CD8-positive, alpha-beta memory T cell (primary cell): ENCODE results near the gene TMEM190. TPM values are rescaled to one million over a fixed set of nuclear protein-coding genes. Genes with fewer than 3 reads are reported as not detected.

Experiments
- CTCF ChIA-PET: fragments of 350-600 bp; sonication (Branson Sonifier 250); formaldehyde crosslinking; loops from one replicate; lab custom pipeline; 2021; ENCODE audit warnings: antibody characterized with exemption; lab: Charles Lee
- POLR2A ChIA-PET: fragments of 350-600 bp; sonication (Branson Sonifier 250); formaldehyde crosslinking; loops from one replicate; lab custom pipeline; 2021; ENCODE audit warnings: antibody characterized with exemption; lab: Charles Lee
- DNase-seq, 5 donors: peaks; one replicate each; pipeline versions ENCODE4 v3.0.0 to v3.0.0-alpha.2; 2020 to 2022; ENCODE audit warnings: mixed read lengths in 1 of 5
- H3K27ac ChIP-seq: one replicate; pipeline ENCODE4 v1.7.0; 2013; ENCODE audit warnings: low read depth, mild to moderate bottlenecking, low read length, moderate library complexity
- H3K27me3 ChIP-seq: 2 replicates; pipeline ENCODE4 v1.7.0; 2013; ENCODE audit warnings: low read length, mild to moderate bottlenecking; ENCODE audit not compliant: insufficient read depth, poor library complexity, severe bottlenecking
- H3K36me3 ChIP-seq: 2 replicates; pipeline ENCODE4 v1.7.0; 2013; ENCODE audit warnings: mild to moderate bottlenecking, low read length, moderate library complexity; ENCODE audit not compliant: insufficient read depth
- H3K4me1 ChIP-seq: 2 replicates; pipeline ENCODE4 v1.7.0; 2013; ENCODE audit warnings: mild to moderate bottlenecking, low read length, moderate library complexity; ENCODE audit not compliant: insufficient read depth
- H3K4me3 ChIP-seq: 2 replicates; pipeline ENCODE4 v1.7.0; 2013; ENCODE audit warnings: mild to moderate bottlenecking, low read length
- H3K9me3 ChIP-seq: 2 replicates; pipeline ENCODE4 v1.7.0; 2013; ENCODE audit warnings: mild to moderate bottlenecking, low read length
- H3K27ac Mint-ChIP-seq, 8 donors: one replicate each; pipeline ENCODE4 v1.8.0; 2020 to 2021; ENCODE audit warnings: mixed read lengths in 8 of 8, mild to moderate bottlenecking in 6 of 8, inconsistent platforms in 3 of 8, moderate library complexity in 3 of 8
- H3K27me3 Mint-ChIP-seq, 2 donors: one replicate each; pipeline ENCODE4 v1.8.0; 2020 to 2021; ENCODE audit warnings: mixed read lengths in 2 of 2, mild to moderate bottlenecking in 1 of 2, moderate library complexity in 1 of 2
- H3K36me3 Mint-ChIP-seq, 3 donors: one replicate each; pipeline ENCODE4 v1.8.0; 2020 to 2021; ENCODE audit warnings: mixed read lengths in 3 of 3, inconsistent platforms in 1 of 3, mild to moderate bottlenecking in 1 of 3
- H3K4me1 Mint-ChIP-seq, 3 donors: one replicate each; pipeline ENCODE4 v1.8.0; 2020 to 2021; ENCODE audit warnings: mixed read lengths in 3 of 3, inconsistent platforms in 1 of 3, mild to moderate bottlenecking in 1 of 3
- H3K4me3 Mint-ChIP-seq, 7 donors: one replicate each; pipeline ENCODE4 v1.8.0; 2020 to 2021; ENCODE audit warnings: mixed read lengths in 7 of 7, mild to moderate bottlenecking in 6 of 7, moderate library complexity in 4 of 7, inconsistent platforms in 2 of 7
- H3K9me3 Mint-ChIP-seq, 5 donors: one replicate each; pipeline ENCODE4 v1.8.0; 2020 to 2022; ENCODE audit warnings: mixed read lengths in 5 of 5, mild to moderate bottlenecking in 3 of 5, moderate library complexity in 2 of 5, inconsistent platforms in 1 of 5
- polyA plus RNA-seq: library from polyadenylated mRNA; unstranded; fragments of 300-500 nt; fragmentation: Illumina TruSeq; gene quantifications from one replicate; pipeline ENCODE4 v1.2.3, GENCODE V29; 2021
- total RNA-seq, 2 experiments: library from RNA; stranded (reverse); gene quantifications; one replicate each; pipeline ENCODE4 v1.2.3, GENCODE V29; 2021

Gene TMEM190
- total and polyA plus RNA-seq, 3 experiments from 2014 or later, result not detected

DNA sequence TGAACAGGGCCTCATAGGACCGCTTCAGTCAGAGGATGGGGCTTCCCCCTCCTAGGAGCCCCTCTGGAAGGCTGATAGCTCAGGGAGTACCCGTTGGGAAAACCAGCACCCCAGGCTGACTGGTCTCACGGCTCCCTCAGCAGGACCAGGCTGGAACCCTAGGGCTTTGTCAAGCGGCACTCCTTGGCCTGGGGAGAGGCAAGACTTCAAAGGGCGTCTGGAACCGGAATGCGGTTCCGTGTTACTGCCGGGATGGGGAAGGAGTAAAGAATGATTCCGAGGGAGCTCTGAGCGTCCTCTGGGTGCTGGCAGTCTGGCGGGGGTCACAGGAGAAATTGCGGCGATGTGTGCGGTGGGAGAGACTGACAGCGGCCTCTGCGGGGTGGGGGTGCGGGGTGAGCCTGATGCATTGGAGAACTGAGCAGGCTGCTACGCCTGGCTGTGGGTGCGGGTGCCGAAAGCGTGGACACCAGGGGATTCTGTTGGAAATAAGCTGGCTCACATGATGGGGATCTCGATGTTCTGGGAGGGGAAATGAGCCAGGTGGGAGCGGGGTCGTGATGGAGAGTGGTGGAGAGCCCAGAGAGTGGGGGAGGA is 24.0 kb upstream of the TMEM190 start:
- Mint-ChIP-seq H3K4me3 (peak overlapping the region; percentile 11 to 88 (median 81)), H3K36me3 (no peaks in the 10 kb centered on the region), H3K9me3 (no peaks in the 10 kb centered on the region), H3K27me3 (peaks cover 27 to 47% of the 10 kb centered on the region in 2 donors), H3K27ac (peak overlapping the region in 4 of 8 donors; percentile 54 to 70 (median 57)), H3K4me1 (peaks cover 17 to 38% (median 24%) of the 10 kb centered on the region in 3 donors)
- CTCF ChIA-PET, result interaction anchor here (1.4 kb wide), 1 partner anchor 13 kb away, joined by 4 read pairs; the partner anchor contains the start of gene KMT5C
- Histone ChIP-seq H3K4me3 (no peak overlapping the region), H3K27ac (no peak overlapping the region), H3K36me3 (no peaks in the 10 kb centered on the region), H3K9me3 (no peaks in the 10 kb centered on the region), H3K4me1 (peaks cover 13% of the 10 kb centered on the region), H3K27me3 (peaks cover 22% of the 10 kb centered on the region)
- no peak for DNase-seq
- POLR2A ChIA-PET, result interaction anchor here (2.3 kb wide), 1 partner anchor 13 kb away, joined by 6 read pairs; the partner anchor contains the start of gene KMT5C

DNA sequence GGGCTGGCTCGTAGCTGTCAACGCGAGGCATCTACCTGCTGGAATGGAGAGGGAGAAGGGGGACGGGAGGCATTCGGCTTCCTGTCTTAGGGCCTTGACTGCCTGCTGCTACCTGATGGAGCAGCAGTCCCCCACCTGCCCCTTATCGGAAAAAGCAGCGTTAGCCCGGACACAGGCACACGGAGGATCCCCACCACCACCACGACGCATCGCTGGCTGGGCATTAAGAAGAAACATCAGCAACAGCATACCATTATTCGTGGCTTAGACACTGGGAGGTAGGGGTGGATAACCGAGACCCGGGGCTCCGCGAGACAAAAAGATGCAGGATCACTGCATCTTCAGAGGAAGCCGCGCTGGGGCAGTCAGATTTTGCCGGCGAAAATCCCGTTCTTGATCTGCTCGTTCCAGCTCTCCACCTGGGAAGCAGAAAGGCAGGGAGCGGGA is 23.2 kb upstream of the TMEM190 start:
- Mint-ChIP-seq H3K36me3 (no peaks in the 10 kb centered on the region), H3K27me3 (peaks cover 24 to 47% of the 10 kb centered on the region in 2 donors), H3K4me1 (peaks cover 17 to 38% (median 24%) of the 10 kb centered on the region in 3 donors), H3K27ac (peak overlapping the region in 6 of 8 donors; percentile 19 to 70 (median 43)), H3K9me3 (no peaks in the 10 kb centered on the region), H3K4me3 (peak overlapping the region; percentile 65 to 90 (median 83))
- H3K9me3 ChIP-seq, result no peaks in the 10 kb centered on the region
- H3K27me3 ChIP-seq, result peaks cover 22% of the 10 kb centered on the region
- peak overlapping the region; percentile 47 for H3K4me3 ChIP-seq
- H3K27ac ChIP-seq, result no peak overlapping the region
- DNase-seq, result no peak
- ChIA-PET POLR2A (no interaction called here), CTCF (interaction anchor here (1.4 kb wide), 1 partner anchor 14 kb away, joined by 4 read pairs; the partner anchor contains the start of gene KMT5C)
- H3K4me1 ChIP-seq, result peaks cover 13% of the 10 kb centered on the region
- H3K36me3 ChIP-seq, result no peaks in the 10 kb centered on the region

DNA sequence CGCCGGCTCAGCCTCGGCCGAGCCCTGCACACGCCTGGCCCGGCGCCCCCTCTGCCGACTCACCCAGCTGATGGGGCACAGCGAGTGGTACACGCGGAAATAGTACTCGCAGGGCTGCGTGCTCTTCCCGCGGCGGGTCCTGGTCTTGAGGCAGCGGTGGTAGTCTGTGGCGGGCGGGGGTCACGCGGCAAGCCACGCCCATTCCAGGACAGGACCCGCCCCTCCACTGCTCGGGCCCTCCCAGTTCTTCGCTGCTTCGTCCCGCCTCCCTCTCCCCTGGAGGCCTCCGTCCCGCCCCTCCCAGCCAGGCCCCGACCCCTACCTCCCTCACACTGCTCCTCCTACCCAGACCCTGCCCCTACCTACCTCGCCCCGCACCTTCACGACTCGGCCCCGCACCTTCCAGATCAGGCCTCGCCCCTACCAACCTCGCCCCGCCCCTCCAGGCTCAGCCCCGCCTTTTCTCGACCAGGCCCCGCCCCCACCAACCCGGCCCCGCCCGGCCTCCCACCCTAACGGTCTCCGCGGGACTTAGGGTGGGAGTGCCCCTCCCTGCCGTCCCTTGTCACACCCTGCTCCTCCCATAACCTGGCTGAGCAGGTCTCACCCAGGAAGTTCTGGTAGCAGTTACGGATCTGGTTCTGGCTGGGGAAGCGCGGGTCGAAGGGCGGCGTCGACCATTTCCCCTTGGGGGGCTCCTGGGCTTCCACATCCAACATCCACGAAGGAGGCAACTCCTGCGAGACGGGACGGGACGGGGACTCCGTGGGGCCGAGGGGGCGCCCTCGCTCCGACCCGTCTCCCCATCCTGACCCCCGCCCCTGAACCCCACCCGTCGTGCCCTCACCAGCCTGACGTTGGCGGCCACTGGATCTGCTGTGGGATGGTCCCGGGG is 22.6 kb upstream of the TMEM190 start:
- ChIA-PET POLR2A (no interaction called here), CTCF (interaction anchor here (1.4 kb wide), 1 partner anchor 15 kb away, joined by 4 read pairs; the partner anchor contains the start of gene KMT5C)
- no peaks in the 10 kb centered on the region for H3K9me3 Mint-ChIP-seq
- H3K36me3 Mint-ChIP-seq, result no peaks in the 10 kb centered on the region
- peak; percentile 52 to 73 (median 73) for DNase-seq
- no peaks in the 10 kb centered on the region for H3K36me3 ChIP-seq
- no peaks in the 10 kb centered on the region for H3K9me3 ChIP-seq
- peaks cover 24 to 47% of the 10 kb centered on the region in 2 donors for H3K27me3 Mint-ChIP-seq
- peaks cover 22% of the 10 kb centered on the region for H3K27me3 ChIP-seq
- no peak overlapping the region for H3K27ac ChIP-seq
- peaks cover 13% of the 10 kb centered on the region for H3K4me1 ChIP-seq
- peak overlapping the region; percentile 47 for H3K4me3 ChIP-seq
- H3K4me1 Mint-ChIP-seq, result peaks cover 17 to 38% (median 24%) of the 10 kb centered on the region in 3 donors
- H3K4me3 Mint-ChIP-seq, result peak overlapping the region; percentile 65 to 90 (median 83)
- H3K27ac Mint-ChIP-seq, result peak overlapping the region in 4 of 8 donors; percentile 81 to 89 (median 84)

DNA sequence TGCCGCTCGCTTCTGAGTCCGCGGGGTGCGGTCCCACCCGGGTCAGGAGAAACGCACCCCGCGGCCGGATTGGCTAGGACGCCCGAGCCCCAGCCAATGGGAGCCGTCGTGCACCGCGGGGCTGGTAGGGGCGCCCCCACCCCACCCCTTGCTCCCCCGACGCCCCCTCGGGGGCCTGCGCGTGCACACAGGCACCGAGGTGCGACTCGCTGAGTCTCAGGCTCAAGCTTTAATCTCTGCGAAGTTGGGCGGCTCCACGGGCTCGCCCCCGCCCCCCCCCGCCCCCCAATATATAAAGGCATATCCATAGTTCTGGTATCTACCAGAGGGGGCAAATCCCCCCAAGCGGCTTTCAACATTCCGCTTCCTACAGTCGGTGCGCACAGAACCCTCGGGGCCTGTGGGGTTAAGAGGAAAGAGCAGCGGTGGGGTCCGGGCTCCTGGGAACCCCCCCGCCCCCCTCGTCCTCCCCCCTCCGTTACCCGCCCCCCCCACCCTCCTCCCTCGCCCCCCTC is 21.9 kb upstream of the TMEM190 start, which contains the start of gene COX6B2:
TSS of gene COX6B2 (minus strand) at position 22 of the 515 bp plus-strand sequence. CDS start 198 bp downstream, outside the sequence.
- Histone ChIP-seq H3K36me3 (no peaks in the 10 kb centered on the region), H3K27ac (no peak within 1 kb of the TSS), H3K27me3 (peaks cover 22% of the 10 kb centered on the region), H3K4me3 (peak within 1 kb of the TSS; percentile 47), H3K9me3 (no peaks in the 10 kb centered on the region), H3K4me1 (peaks cover 13% of the 10 kb centered on the region)
- ChIA-PET CTCF (no interaction called here), POLR2A (interaction anchor here (1.0 kb wide), 1 partner anchor 30 kb away, joined by 3 read pairs; the partner anchor contains the start of gene TMEM238)
- H3K27me3 Mint-ChIP-seq, result peaks cover 24 to 47% of the 10 kb centered on the region in 2 donors
- H3K4me3 Mint-ChIP-seq, result peak within 1 kb of the TSS; percentile 65 to 90 (median 83)
- DNase-seq, result peak in 1 of 5 donors; percentile 10
- peaks cover 17 to 38% (median 24%) of the 10 kb centered on the region in 3 donors for H3K4me1 Mint-ChIP-seq
- H3K9me3 Mint-ChIP-seq, result no peaks in the 10 kb centered on the region
- H3K36me3 Mint-ChIP-seq, result no peaks in the 10 kb centered on the region
- H3K27ac Mint-ChIP-seq, result peak within 1 kb of the TSS in 6 of 8 donors; percentile 32 to 89 (median 82)

DNA sequence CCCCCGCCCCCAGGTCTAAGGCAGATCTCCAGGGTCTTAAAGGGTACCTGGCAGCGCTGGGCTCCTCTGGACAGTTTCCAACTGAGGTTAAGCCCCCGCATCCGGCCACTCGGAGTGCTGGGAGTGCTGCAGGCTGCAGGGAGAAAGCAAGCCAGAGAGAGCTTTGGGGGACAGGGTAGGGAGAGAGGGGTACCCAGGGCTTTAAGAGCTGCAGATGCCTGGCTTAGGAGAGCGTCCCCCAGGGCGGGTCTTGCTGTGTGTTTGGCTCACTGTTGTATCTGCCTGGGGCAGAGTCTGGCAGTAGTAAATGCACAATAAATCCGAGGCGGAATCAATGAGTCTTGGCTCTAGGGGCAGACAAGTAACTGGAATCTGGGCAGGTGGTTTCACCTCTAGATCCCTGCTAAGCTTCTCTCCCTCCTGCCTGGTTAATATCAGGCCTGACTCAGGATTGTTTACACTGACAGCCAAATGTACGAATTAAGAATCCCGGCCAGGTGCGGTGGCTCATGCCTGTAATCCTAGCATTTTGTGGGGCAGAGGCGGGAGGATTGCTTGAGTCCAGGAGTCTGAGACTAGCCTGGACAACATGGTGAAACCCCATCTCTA is 21.3 kb upstream of the TMEM190 start:
- Mint-ChIP-seq H3K27ac (no peak overlapping the region), H3K9me3 (no peaks in the 10 kb centered on the region), H3K36me3 (no peaks in the 10 kb centered on the region), H3K27me3 (peaks cover 24 to 45% of the 10 kb centered on the region in 2 donors), H3K4me3 (peak overlapping the region in 4 of 7 donors; percentile 15 to 57 (median 46)), H3K4me1 (peaks cover 17 to 38% (median 24%) of the 10 kb centered on the region in 3 donors)
- Histone ChIP-seq H3K4me1 (peaks cover 13% of the 10 kb centered on the region), H3K9me3 (no peaks in the 10 kb centered on the region), H3K27me3 (peaks cover 22% of the 10 kb centered on the region), H3K27ac (no peak overlapping the region), H3K36me3 (no peaks in the 10 kb centered on the region), H3K4me3 (no peak overlapping the region)
- ChIA-PET POLR2A (interaction anchor here (1.0 kb wide), 1 partner anchor 29 kb away, joined by 3 read pairs; the partner anchor contains the start of gene TMEM238), CTCF (interaction anchor here (0.7 kb wide), 1 partner anchor 63 kb away, joined by 3 read pairs; no protein-coding TSS in a partner anchor)
- no peak for DNase-seq

DNA sequence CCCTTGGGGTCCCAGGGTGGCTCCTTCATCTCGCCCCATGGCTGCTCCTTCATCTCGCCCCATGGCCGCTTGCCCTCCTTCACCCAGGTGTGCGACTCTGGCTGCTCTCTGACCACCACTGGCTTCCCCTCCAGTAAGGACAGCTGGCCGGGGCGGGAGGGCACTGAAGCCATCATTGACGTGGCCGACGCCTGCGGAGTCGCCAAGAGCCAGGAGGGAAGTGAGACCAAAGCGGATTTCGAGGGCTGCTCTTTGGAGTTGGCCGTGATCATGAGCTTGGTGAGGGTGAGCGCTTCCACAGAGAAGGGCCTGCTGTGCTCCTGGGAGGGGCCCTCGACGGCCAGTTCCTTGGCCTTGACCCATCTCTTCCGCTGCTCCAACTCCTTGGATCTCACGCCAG is 18.1 kb upstream of the TMEM190 start:
- ChIA-PET POLR2A (no interaction called here), CTCF (no interaction called here)

More for the DNA sequence above, 18.1 kb upstream of the TMEM190 start:
- H3K9me3 Mint-ChIP-seq, result no peaks in the 10 kb centered on the region
- Histone ChIP-seq H3K36me3 (no peaks in the 10 kb centered on the region), H3K4me3 (no peak overlapping the region), H3K27me3 (peaks cover under 1% of the 10 kb centered on the region), H3K27ac (no peak overlapping the region), H3K4me1 (peaks cover 6% of the 10 kb centered on the region), H3K9me3 (no peaks in the 10 kb centered on the region)
- no peaks in the 10 kb centered on the region for H3K36me3 Mint-ChIP-seq
- H3K4me1 Mint-ChIP-seq, result peaks cover 3 to 12% (median 6%) of the 10 kb centered on the region in 3 donors
- H3K27ac Mint-ChIP-seq, result no peak overlapping the region
- no peak for DNase-seq
- no peak overlapping the region for H3K4me3 Mint-ChIP-seq
- peaks cover 2 to 13% of the 10 kb centered on the region in 2 donors for H3K27me3 Mint-ChIP-seq
